Stimulated activated memory B cell treated with anti-CD40 and anti-IgM and Interleukin-4, amounts not matched to agents 10 μg/mL and 1 μg/mL and 100 μg/mL, for 72 hours (primary cell): Measurements from ENCODE around the gene SMARCE1.
A peak's percentile ranks its signal among the peaks of the same experiment; 100 is the strongest.

Experiments used
- ATAC-seq: fragments of 150-1000 bp; cut with Tn5 transposase; 2 replicates; pipeline ENCODE4 v1.10.0; 2021
- H3K27ac Mint-ChIP-seq: one replicate; pipeline ENCODE4 v1.8.0; 2022; ENCODE audit warnings: mild to moderate bottlenecking, mixed read lengths
- H3K27me3 Mint-ChIP-seq: one replicate; pipeline ENCODE4 v1.8.0; 2022; ENCODE audit warnings: mixed read lengths
- H3K36me3 Mint-ChIP-seq: one replicate; pipeline ENCODE4 v1.8.0; 2022; ENCODE audit warnings: mixed read lengths
- H3K4me1 Mint-ChIP-seq: one replicate; pipeline ENCODE4 v1.8.0; 2022; ENCODE audit warnings: mixed read lengths
- H3K4me3 Mint-ChIP-seq: one replicate; pipeline ENCODE4 v1.8.0; 2022; ENCODE audit warnings: mild to moderate bottlenecking, moderate library complexity, mixed read lengths
- H3K9me3 Mint-ChIP-seq: one replicate; pipeline ENCODE4 v1.8.0; 2022; ENCODE audit warnings: mixed read lengths

The SMARCE1 gene

DNA sequence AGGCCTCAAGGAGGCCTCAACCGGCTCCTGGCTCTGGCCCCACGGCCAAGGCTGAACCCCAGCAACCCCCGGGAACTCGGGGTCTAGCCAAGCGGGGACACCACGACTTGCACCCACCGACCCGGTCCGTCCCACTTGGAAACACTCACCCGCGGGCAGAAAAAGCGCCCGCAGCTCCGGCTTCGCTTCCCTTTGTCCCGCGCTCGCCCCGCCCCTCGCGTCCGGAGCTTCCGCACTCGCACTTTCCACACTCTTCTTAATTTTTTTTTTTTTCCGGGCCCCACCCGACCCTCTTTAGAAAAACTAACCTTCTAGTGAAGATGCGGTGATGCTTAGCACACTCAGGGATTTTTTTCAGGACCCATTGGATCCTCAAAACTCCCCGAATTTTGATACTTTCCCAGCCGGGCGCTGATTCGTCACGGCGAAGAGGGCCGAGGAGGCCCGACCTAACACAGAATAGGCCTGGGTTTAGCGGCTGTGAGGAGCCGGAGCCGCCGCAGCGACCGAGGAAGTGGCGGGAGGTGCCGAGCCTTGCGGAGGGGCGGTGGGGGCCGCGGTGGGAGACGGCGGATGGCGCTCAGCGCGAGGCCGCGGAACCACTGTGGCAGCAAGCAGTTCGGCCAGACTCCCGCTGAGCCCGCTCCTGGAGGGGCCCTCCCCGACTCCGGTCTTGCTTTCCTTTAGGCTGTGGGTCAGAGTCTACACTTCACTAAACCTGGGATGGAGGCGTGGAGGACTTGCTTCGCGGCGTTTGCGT, at the start of gene SMARCE1:
TSS of gene SMARCE1 (minus strand) at position 195 of the 760 bp plus-strand sequence. CDS start 2,016 bp downstream, outside the sequence.
- H3K4me1 Mint-ChIP-seq, result peaks cover 31% of the 10 kb centered on the region
- H3K36me3 Mint-ChIP-seq, result peaks cover 18% of the 10 kb centered on the region
- ATAC-seq, result peak; percentile 91
- peak within 1 kb of the TSS; percentile 100 for H3K27ac Mint-ChIP-seq
- peak within 1 kb of the TSS; percentile 95 for H3K4me3 Mint-ChIP-seq
- no peaks in the 10 kb centered on the region for H3K27me3 Mint-ChIP-seq
- H3K9me3 Mint-ChIP-seq, result no peaks in the 10 kb centered on the region

DNA sequence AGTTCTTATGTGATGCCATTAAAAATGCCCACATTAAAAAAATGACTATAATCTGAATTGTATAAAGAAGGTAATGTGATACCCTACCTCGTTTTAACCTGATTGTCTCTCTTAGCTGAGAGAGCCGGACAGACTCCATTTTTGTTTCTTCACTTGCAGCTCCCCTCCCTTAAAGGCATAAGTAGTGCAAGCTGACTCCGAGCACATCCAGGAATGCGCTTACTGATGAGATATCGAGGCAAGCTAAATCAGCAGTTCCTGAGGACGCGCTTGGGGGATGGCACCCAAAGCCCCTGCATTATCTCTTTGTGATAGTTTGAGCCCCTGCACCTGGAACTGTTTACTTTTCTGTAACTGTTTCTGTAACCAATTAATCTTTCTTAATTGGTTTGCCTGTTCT, 49.7 kb upstream of the SMARCE1 start:
- Mint-ChIP-seq H3K9me3 (no peaks in the 10 kb centered on the region), H3K4me3 (no peak overlapping the region), H3K4me1 (no peaks in the 10 kb centered on the region), H3K36me3 (no peaks in the 10 kb centered on the region), H3K27me3 (peaks cover 25% of the 10 kb centered on the region), H3K27ac (no peak overlapping the region)
- ATAC-seq, result no peak

DNA sequence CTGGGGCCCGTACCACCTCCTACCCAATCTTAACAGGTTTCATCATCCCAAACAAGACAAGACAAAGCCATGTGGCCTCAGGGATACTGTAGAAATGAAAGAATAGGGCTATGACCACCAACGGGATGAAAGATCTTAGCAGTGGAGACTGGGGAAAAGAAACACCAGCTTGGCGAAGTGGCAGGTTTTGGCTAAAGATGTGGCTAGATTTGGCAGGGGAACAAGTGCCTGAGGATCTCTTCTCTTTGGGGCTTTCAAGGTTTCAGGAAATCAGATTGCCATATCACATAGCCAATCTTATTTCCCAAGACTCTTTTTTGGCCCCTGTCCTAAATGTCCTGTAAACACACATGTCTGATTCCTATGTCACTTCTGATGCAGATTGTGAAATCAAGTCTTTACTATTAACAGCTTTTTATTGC, 49.0 kb upstream of the SMARCE1 start:
- no peak for ATAC-seq
- H3K36me3 Mint-ChIP-seq, result no peaks in the 10 kb centered on the region
- H3K27me3 Mint-ChIP-seq, result peaks cover 25% of the 10 kb centered on the region
- H3K9me3 Mint-ChIP-seq, result no peaks in the 10 kb centered on the region
- H3K27ac Mint-ChIP-seq, result no peak overlapping the region
- no peaks in the 10 kb centered on the region for H3K4me1 Mint-ChIP-seq
- no peak overlapping the region for H3K4me3 Mint-ChIP-seq

DNA sequence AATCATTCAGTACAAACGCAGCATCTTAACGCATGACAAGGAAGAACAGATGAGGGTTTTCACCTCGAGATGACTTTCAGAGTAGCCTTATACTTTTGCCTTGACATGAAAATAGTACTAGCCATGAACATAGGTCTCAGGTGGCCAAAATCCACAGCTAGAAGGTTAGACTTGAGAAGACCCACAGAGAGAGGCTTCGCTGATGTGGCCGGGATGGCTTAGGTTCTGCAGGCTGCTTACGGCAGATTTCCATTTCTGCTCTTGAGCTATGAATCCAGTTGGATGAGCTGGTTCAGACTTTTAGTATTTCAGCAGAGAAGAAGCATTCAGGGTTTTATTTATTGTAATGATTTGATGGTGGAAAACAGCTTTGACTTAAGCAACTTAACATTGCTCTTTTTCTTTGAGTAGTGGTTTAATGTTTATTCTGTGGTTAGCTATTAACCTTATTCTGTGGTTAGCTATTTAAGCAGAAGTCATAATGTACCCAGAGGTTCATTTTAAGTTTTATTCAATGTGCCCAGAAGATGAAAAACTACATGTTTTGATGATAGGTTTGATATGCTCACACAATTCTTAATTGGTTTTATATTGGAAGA, 48.4 kb upstream of the SMARCE1 start:
- Mint-ChIP-seq H3K27me3 (peaks cover 25% of the 10 kb centered on the region), H3K36me3 (no peaks in the 10 kb centered on the region), H3K9me3 (no peaks in the 10 kb centered on the region), H3K4me1 (no peaks in the 10 kb centered on the region), H3K27ac (no peak overlapping the region), H3K4me3 (no peak overlapping the region)
- no peak for ATAC-seq

DNA sequence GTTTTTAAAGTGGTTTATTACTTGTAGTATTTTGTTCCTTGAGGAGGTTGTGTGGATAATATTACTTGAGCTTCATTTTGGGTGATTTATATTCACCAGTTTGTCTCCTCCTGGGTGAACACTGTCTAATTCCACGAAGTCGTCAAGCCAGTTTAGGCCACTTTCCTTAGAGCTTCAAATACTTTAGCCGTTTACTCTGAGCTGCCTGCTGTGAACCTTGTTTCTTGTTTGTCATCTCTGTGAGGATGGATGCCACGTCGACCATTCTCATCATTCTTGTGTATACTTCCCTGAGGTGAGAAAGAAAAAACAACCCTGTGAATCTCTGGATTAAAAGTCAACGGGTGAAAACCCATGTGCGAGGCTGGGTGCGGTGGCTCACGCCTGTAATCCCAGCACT, 47.0 kb upstream of the SMARCE1 start:
- H3K4me3 Mint-ChIP-seq, result no peak overlapping the region
- no peaks in the 10 kb centered on the region for H3K4me1 Mint-ChIP-seq
- ATAC-seq, result no peak
- no peaks in the 10 kb centered on the region for H3K36me3 Mint-ChIP-seq
- peaks cover 18% of the 10 kb centered on the region for H3K27me3 Mint-ChIP-seq
- H3K27ac Mint-ChIP-seq, result no peak overlapping the region
- no peaks in the 10 kb centered on the region for H3K9me3 Mint-ChIP-seq

DNA sequence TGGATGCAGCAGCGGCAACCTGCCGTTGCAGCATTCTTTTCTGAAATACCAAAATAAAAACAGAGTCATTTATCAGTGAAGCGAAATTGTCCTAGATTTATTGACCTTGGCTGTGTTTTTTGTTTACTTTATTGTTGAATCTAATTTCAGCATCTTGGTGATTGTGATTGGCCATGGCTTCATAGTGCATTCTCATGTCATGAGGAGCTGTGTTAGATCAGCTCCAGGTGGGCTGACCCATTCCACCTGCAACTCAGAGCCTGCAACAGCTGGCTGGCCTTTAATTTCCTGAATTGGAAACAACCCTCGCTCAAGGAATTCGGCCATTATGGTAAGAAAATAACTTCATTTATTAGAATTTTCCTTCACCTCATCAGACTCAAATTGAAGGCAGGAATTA, 39.5 kb upstream of the SMARCE1 start:
- no peaks in the 10 kb centered on the region for H3K9me3 Mint-ChIP-seq
- peaks cover 9% of the 10 kb centered on the region for H3K27me3 Mint-ChIP-seq
- no peaks in the 10 kb centered on the region for H3K36me3 Mint-ChIP-seq
- no peak overlapping the region for H3K27ac Mint-ChIP-seq
- no peak for ATAC-seq
- H3K4me3 Mint-ChIP-seq, result no peak overlapping the region
- no peaks in the 10 kb centered on the region for H3K4me1 Mint-ChIP-seq

DNA sequence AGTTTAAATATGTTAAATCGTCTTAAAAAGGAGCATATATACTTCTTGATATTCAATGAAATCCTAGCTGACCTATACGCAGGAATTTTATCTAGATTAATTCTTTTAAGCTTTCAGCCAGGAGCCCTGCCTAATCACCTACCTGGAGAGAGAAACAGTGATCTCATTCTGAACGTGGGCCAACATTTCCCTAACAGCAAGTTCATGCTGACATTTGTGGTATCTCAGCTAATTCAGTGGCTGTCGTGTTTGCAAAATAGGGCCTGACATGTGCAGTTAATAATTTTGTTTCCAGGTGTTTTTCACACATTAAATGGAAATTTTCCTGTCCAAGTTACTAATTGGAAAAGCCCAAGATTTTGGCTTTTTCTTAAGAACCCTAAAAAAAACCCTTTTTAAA, 38.6 kb upstream of the SMARCE1 start:
- Mint-ChIP-seq H3K36me3 (no peaks in the 10 kb centered on the region), H3K4me1 (no peaks in the 10 kb centered on the region), H3K27me3 (peaks cover 18% of the 10 kb centered on the region), H3K4me3 (no peak overlapping the region), H3K27ac (no peak overlapping the region), H3K9me3 (no peaks in the 10 kb centered on the region)
- ATAC-seq, result no peak

DNA sequence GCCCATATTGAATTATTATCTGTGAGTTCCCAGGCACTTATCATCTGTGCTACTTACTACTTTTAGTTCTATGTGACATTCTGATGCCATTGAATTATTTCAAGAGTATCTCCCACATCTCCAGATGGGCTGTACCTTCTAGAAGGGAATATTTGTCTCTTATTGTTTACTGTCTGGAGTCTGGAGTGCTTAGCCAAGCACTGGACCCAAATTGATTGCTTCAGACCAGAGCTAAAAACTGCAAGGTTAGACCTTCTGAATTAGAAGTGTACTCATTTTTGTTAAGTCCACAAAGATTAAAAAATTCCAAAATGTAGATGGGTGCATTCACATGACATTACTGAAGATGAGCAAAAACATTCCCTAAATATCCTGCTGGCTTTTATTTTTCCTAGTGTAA, 33.4 kb upstream of the SMARCE1 start:
- Mint-ChIP-seq H3K36me3 (no peaks in the 10 kb centered on the region), H3K9me3 (no peaks in the 10 kb centered on the region), H3K27me3 (peaks cover 59% of the 10 kb centered on the region), H3K4me1 (no peaks in the 10 kb centered on the region), H3K4me3 (no peak overlapping the region), H3K27ac (no peak overlapping the region)
- no peak for ATAC-seq

DNA sequence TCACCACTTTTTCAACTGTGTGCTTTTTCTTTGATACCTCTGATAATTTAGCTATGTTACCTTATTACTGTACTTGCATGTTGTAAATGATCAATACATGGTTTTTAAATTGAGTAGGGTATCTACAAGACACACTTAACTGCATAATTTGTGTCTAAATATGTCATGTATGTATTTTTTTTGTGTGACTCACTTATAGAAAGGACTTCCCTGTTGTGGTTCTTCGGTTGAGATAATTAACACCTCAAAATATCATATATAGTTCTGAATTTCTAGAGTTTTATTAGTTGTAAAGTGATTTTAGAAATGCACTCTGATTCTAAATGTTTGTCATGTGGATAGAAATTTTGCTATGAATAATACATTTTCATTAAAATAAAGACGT, 31.9 kb upstream of the SMARCE1 start:
- Mint-ChIP-seq H3K4me1 (no peaks in the 10 kb centered on the region), H3K36me3 (no peaks in the 10 kb centered on the region), H3K27me3 (peaks cover 73% of the 10 kb centered on the region), H3K4me3 (no peak overlapping the region), H3K27ac (no peak overlapping the region), H3K9me3 (no peaks in the 10 kb centered on the region)
- ATAC-seq, result no peak

DNA sequence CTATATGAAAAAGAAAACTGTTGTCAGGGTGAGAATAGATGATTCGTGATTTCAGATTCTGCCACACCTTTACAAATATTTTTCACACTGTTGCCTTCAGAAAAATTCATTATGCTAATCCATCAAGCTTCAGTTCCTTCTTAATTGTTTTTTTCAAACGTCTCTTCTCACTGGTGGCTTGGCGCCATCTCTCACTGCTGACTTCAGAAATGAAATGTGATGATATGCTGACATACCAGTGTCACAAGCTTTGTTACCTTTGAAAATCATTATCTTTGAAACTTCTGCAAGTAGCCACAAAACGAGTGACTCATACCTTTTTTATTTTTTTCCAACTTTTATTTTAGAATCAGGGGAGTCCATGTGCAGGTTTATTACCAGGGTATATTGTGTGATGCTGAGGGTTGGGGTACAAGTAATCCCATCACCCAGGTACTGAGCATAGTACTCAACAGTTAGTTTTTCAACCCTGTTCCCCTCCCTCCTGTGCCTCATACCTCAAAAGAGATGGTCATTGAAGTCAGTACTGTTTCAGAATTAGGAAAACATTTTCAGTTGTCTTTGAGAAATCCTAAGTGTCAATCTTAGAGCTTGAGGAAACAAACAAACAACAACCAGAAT, 31.4 kb upstream of the SMARCE1 start:
- Mint-ChIP-seq H3K27me3 (peaks cover 73% of the 10 kb centered on the region), H3K9me3 (no peaks in the 10 kb centered on the region), H3K4me3 (no peak overlapping the region), H3K27ac (no peak overlapping the region), H3K36me3 (no peaks in the 10 kb centered on the region), H3K4me1 (no peaks in the 10 kb centered on the region)
- no peak for ATAC-seq

DNA sequence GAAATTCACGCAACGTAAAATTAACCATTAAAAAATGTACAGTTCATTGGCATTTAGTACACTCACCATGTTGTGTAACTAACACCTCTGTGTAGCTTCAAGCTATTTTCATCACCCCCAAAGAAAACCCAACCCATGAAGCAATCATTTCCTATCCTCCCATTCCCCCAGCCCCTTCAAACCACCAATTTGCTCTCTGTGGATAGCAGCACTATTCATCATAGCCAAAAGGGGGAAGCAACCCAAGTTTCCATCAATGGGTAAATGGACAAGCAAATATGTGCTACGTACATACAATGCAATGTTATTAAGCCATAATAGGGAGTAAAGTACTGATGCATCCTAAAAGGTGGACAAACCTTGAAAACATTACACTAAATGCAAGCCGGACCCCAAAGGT, 28.3 kb upstream of the SMARCE1 start:
- no peaks in the 10 kb centered on the region for H3K4me1 Mint-ChIP-seq
- no peaks in the 10 kb centered on the region for H3K9me3 Mint-ChIP-seq
- no peak overlapping the region for H3K27ac Mint-ChIP-seq
- peaks cover 52% of the 10 kb centered on the region for H3K27me3 Mint-ChIP-seq
- no peaks in the 10 kb centered on the region for H3K36me3 Mint-ChIP-seq
- no peak for ATAC-seq
- no peak overlapping the region for H3K4me3 Mint-ChIP-seq

DNA sequence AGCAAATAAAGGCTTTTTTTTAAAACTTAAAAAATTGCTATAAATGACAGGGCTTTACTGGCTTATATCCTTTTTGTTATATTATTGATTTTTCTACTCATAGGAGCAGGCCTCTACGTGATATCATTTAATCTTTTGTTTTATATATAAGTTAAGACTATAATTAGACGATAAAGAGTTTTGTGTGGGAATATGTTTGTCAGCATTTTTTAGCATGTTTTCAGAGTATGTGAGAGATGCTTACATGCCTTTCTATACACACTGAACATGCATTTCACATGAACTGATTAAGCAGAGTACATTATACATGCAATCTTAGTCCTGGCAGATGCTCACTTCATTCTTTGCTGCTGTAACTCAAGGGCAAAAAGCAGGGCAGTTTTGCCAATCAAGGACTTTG, 25.0 kb upstream of the SMARCE1 start:
- no peak overlapping the region for H3K27ac Mint-ChIP-seq
- H3K27me3 Mint-ChIP-seq, result peaks cover 37% of the 10 kb centered on the region
- no peaks in the 10 kb centered on the region for H3K36me3 Mint-ChIP-seq
- no peaks in the 10 kb centered on the region for H3K9me3 Mint-ChIP-seq
- no peak overlapping the region for H3K4me3 Mint-ChIP-seq
- H3K4me1 Mint-ChIP-seq, result no peaks in the 10 kb centered on the region
- ATAC-seq, result no peak

DNA sequence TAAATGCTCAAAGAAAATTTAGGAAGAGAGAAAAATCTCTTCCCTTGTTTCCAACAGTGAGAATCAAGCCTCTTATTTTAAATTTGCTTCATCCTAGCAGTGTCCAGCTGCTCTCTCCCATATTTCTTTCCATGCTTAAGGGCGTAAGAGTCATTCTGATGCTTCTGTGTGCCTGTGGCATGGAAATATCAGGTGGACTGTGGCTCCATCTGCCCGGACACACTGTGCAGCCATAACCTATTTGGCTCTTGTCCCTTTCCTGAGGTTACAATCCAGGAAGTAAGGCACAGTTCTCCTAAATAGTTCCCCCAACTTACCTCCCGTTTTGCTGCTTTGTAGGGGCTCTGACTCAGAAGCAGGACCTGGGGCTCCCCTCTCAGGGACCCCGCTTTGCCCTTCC, 23.7 kb upstream of the SMARCE1 start:
- H3K27me3 Mint-ChIP-seq, result peaks cover 28% of the 10 kb centered on the region

DNA sequence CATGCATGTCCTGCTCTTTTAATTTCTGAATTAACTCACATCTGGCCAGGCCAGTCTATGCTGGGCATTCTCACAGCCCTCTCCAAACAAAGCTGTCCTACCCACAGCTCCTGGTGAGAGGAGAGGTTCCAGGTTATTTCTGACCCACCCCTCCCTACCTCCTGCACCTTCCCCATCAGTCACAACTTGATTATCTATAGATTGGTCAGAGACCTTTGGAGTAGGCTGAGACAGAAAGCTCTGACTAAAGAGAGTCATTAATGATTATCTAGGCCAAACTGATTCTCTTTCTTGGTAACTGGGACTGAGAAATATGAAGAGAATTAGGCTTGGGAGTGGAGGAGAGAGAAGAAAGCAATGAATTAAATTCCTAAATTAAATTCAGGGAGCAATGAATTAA, 18.7 kb upstream of the SMARCE1 start:
- H3K9me3 Mint-ChIP-seq, result no peaks in the 10 kb centered on the region
- H3K27ac Mint-ChIP-seq, result no peak overlapping the region
- ATAC-seq, result no peak
- no peak overlapping the region for H3K4me3 Mint-ChIP-seq
- H3K36me3 Mint-ChIP-seq, result no peaks in the 10 kb centered on the region
- H3K4me1 Mint-ChIP-seq, result peaks cover 4% of the 10 kb centered on the region
- peaks cover 24% of the 10 kb centered on the region for H3K27me3 Mint-ChIP-seq

More for the DNA sequence above, 23.7 kb upstream of the SMARCE1 start:
- H3K4me1 Mint-ChIP-seq, result no peaks in the 10 kb centered on the region
- no peaks in the 10 kb centered on the region for H3K36me3 Mint-ChIP-seq
- no peak overlapping the region for H3K4me3 Mint-ChIP-seq
- ATAC-seq, result no peak
- no peak overlapping the region for H3K27ac Mint-ChIP-seq
- no peaks in the 10 kb centered on the region for H3K9me3 Mint-ChIP-seq

DNA sequence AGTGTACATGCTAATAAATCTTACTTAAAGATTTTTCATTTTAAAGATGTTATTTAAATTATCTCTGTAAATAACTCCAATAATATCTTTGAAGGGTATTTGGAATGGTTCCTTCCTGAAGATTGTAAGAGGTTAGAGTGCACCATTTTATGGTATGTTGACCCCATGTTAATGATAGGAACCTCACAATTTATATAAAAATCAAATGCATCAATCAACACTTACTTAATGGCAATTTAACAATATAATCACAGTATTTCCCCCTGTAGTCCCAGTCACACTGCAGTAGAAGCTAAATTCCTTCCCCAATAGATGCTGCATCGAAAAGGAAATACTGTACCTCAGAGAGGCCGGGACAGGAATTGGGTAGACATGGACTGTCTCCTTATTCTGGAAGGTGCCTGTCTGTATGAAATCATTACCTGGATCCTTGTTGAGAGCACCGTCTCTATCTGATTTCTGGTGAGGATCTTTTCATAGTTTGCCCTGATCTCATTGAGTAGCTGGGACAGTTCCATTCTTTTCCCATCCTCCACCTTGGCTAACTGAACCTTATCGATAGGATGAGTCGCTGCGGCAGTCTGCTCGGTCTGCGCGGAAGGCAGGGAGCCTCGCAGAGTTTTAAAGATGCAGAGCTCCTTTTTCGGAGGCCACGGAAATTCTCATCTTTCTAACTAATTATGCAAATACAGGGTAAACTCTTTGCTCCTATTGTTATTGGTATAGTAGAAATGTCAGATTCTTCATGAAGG, 17.1 kb upstream of the SMARCE1 start, which contains the start of gene KRT222:
TSS of gene KRT222 (minus strand) at position 596 of the 752 bp plus-strand sequence. CDS start at position 518, 78 bp downstream.
- H3K27me3 Mint-ChIP-seq, result peaks cover 27% of the 10 kb centered on the region
- no peak for ATAC-seq
- H3K4me3 Mint-ChIP-seq, result no peak within 1 kb of the TSS
- H3K36me3 Mint-ChIP-seq, result no peaks in the 10 kb centered on the region
- peaks cover 4% of the 10 kb centered on the region for H3K4me1 Mint-ChIP-seq
- no peaks in the 10 kb centered on the region for H3K9me3 Mint-ChIP-seq
- H3K27ac Mint-ChIP-seq, result no peak within 1 kb of the TSS
